Thyroid gland (tissue), 4 donors: ENCODE data around the gene TLCD2. TPM values are rescaled to one million over a fixed set of nuclear protein-coding genes. Genes with fewer than 3 reads are reported as not detected.

Experiments used
- DNase-seq, 2 donors: peaks; one replicate each; pipeline ENCODE4 v3.0.0-alpha.2; 2019
- H3K27ac ChIP-seq, 3 donors: fragments of 200-600 bp; sonication (generic); 1 replicate in 2 of 3; 2 replicates in 1 of 3; pipeline ENCODE4 v1.5.1; 2016 to 2019; ENCODE audit warnings: mild to moderate bottlenecking in 1 of 3, moderate library complexity in 1 of 3
- H3K27me3 ChIP-seq: fragments of 200-600 bp; sonication (generic); one replicate; pipeline ENCODE4 v1.5.1; 2019
- H3K36me3 ChIP-seq, 2 donors: fragments of 200-600 bp; sonication (generic); one replicate each; pipeline ENCODE4 v1.5.1; 2016 to 2019
- H3K4me1 ChIP-seq, 2 donors: fragments of 200-600 bp; sonication (generic); one replicate each; pipeline ENCODE4 v1.5.1; 2017 to 2019
- H3K4me3 ChIP-seq, 3 donors: fragments of 200-600 bp; sonication (generic); replicated peaks in 1 of 3; 1 replicate in 2 of 3; 2 replicates in 1 of 3; pipeline ENCODE4 v1.5.1; 2016; ENCODE audit warnings: mild to moderate bottlenecking in 1 of 3
- H3K9me3 ChIP-seq: fragments of 200-600 bp; sonication (generic); one replicate; pipeline ENCODE4 v1.5.1; 2017
- CTCF ChIP-seq, 6 experiments: fragments of 200-600 bp in 3 of 6; fragments of 450-650 bp in 3 of 6; sonication (generic) in 3 of 6; IDR thresholded peaks; one replicate each; pipeline ENCODE4 v1.5.1; 2016 to 2019; ENCODE audit warnings: antibody characterized with exemption in 6 of 6, mild to moderate bottlenecking in 2 of 6, inconsistent platforms in 1 of 6, moderate library complexity in 1 of 6
- POLR2A ChIP-seq, 2 donors: fragments of 450-650 bp; IDR thresholded peaks; one replicate each; pipeline ENCODE4 v1.6.1; 2017; ENCODE audit warnings: antibody characterized with exemption in 2 of 2, mild to moderate bottlenecking in 2 of 2, moderate library complexity in 1 of 2
- WGBS, 2 donors: methylation state at CpG; one replicate each; pipeline ENCODE4 v1.1.5; 2017; 5-methylcytosine and 5-hydroxymethylcytosine counted together
- intact Hi-C: fragments of 100-400 bp; cut with DNase I; formaldehyde crosslinking; loops from one replicate; pipeline ENCODE4 v1.15.1; 2023
- total RNA-seq, 4 donors: library from RNA; depleted of rRNA; stranded (reverse); fragments of >200 nt; gene quantifications; one replicate each; pipeline ENCODE4 v1.2.3, GENCODE V29; 2016

Gene TLCD2, protein sequence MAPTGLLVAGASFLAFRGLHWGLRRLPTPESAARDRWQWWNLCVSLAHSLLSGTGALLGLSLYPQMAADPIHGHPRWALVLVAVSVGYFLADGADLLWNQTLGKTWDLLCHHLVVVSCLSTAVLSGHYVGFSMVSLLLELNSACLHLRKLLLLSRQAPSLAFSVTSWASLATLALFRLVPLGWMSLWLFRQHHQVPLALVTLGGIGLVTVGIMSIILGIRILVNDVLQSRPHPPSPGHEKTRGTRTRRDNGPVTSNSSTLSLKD
- total RNA-seq: 1 to 10 TPM; 1.7 to 5.6 (median 3.7) TPM

DNA sequence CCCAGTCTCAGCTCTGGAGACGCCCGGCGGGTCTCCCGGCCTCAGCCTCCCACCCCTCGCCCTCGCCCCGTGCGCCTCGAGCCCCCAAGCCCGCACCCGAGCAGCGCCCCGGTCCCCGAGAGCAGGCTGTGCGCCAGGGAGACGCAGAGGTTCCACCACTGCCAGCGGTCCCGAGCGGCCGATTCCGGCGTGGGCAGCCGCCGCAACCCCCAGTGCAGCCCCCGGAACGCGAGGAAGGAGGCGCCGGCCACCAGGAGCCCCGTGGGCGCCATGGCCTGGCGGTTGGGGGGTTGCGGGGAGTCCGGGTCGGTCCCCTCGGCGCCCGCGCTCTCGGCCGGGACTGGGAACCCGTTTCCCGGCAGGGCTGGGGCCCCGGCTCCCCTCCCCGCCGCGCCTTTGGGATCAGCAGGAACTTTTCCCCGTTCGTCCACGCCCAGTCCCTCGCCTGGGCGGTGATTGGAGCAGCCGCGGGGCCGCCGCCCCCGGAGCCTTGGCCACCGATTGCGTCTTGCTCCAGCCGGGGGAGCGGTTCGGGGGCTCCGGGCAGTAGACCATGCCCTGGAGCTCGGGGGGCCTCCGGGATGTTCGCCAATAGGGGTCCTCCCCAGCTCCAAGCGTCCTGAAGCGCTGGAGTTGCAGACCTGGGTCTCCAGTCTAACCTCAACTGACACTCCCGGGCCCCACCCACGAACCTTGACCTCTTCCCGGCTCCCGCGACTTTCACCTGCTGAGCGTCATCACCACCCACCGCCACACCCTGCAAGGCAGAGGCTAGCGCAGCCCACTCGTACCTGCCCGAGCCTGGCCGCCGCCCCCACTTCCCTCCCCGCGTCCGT lies at the start of gene TLCD2:
TSS of gene TLCD2 (minus strand) at position 407 of the 836 bp plus-strand sequence. CDS start at position 272, 135 bp downstream.
- Histone ChIP-seq H3K4me3 (peak within 1 kb of the TSS; percentile 56 to 62 (median 61)), H3K9me3 (no peaks in the 10 kb centered on the region), H3K36me3 (peaks cover 19 to 24% of the 10 kb centered on the region in 2 donors), H3K27ac (peak within 1 kb of the TSS; percentile 58 to 71 (median 64)), H3K4me1 (peaks cover 26 to 35% of the 10 kb centered on the region in 2 donors), H3K27me3 (no peaks in the 10 kb centered on the region)
- peak; percentile 63 to 69 for DNase-seq
- 3 to 4% methylated on average over 14 to 26 of the region's 83 CpGs for WGBS, 2 donors
- TF ChIP-seq POLR2A (IDR thresholded peaks at IDR 0.05): peak in 1 of 2 donors; percentile 52
- TF ChIP-seq CTCF (IDR thresholded peaks at IDR 0.05): no peak
- intact Hi-C loops: loop anchor here (5.0 to 10.0 kb wide), 2 partner anchors 38 to 135 kb away; no protein-coding TSS in a partner anchor

DNA sequence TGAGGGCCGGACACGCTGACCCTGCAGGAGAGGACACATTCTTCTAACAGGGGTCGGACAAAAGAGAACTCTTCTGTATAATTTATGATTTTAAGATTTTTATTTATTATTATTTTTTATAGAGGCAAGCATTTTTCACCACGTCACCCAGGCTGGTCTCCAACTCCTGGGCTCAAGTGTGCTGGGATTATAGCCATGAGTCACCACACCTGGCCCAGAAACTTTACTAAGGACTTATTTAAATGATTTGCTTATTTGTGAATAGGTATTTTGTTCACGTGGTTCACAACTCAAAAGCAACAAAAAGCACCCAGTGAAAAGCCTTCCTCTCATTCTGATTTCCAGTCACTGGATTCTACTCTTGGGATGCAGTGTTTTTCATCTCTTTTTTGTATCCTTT lies 49.4 kb upstream of the TLCD2 start:
- no peak overlapping the region for H3K27ac ChIP-seq

DNA sequence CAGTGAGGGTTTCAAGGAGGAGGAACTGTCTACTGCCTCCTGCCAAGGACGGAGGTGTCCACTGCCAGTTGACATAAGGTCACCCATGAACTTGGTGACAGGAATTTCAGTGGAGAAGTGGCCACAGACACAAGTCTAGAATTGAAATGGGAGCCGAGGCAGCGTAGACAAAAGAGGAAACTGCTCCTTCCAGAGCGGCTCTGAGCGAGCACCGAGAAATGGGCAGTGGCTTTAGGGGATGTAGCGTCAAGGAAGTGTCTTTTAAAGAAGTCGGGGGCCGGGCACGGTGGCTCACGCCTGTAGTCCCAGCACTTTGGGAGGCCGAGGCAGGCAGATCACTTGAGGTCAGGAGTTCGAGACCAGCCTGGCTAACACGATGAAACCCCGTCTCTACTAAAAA lies 48.6 kb upstream of the TLCD2 start:
- Histone ChIP-seq H3K4me1 (peaks cover 0 to 9% of the 10 kb centered on the region in 2 donors), H3K9me3 (no peaks in the 10 kb centered on the region), H3K4me3 (no peak overlapping the region), H3K27ac (no peak overlapping the region), H3K36me3 (no peaks in the 10 kb centered on the region), H3K27me3 (no peaks in the 10 kb centered on the region)
- no peak for DNase-seq
- WGBS, 2 donors: 77 to 80% methylated on average over 15 of the region's 15 CpGs
- no peak for TF ChIP-seq POLR2A (IDR thresholded peaks at IDR 0.05)
- intact Hi-C loops: no loop called here

More for the DNA sequence above, 49.4 kb upstream of the TLCD2 start:
- WGBS, 2 donors: 81 to 84% methylated on average over 5 of the region's 5 CpGs
- H3K36me3 ChIP-seq: no peaks in the 10 kb centered on the region
- H3K27me3 ChIP-seq: no peaks in the 10 kb centered on the region
- intact Hi-C loops: no loop called here
- no peaks in the 10 kb centered on the region for H3K9me3 ChIP-seq
- H3K4me1 ChIP-seq: peaks cover 0 to 12% of the 10 kb centered on the region in 2 donors
- H3K4me3 ChIP-seq: no peak overlapping the region
- no peak for DNase-seq
- TF ChIP-seq POLR2A (IDR thresholded peaks at IDR 0.05) (no peak), CTCF (IDR thresholded peaks at IDR 0.05) (no peak)

- TF ChIP-seq CTCF (IDR thresholded peaks at IDR 0.05): no peak
- no peak for TF ChIP-seq POLR2A (IDR thresholded peaks at IDR 0.05)
- Histone ChIP-seq H3K4me3 (no peak overlapping the region), H3K9me3 (no peaks in the 10 kb centered on the region), H3K27me3 (no peaks in the 10 kb centered on the region), H3K27ac (no peak overlapping the region), H3K4me1 (peaks cover 0 to 3% of the 10 kb centered on the region in 2 donors), H3K36me3 (no peaks in the 10 kb centered on the region)
- WGBS, 2 donors: 55 to 61% methylated on average over 17 of the region's 17 CpGs
- intact Hi-C loops: no loop called here
- no peak for DNase-seq
Measured at GRCh38 chr17:1755827-1756262, 45.7 kb upstream of the TLCD2 start.

- Histone ChIP-seq H3K27me3 (no peaks in the 10 kb centered on the region), H3K4me3 (no peak overlapping the region), H3K4me1 (peaks cover 0 to 3% of the 10 kb centered on the region in 2 donors), H3K36me3 (no peaks in the 10 kb centered on the region), H3K27ac (no peak overlapping the region), H3K9me3 (no peaks in the 10 kb centered on the region)
- DNase-seq: no peak
- no peak for TF ChIP-seq CTCF (IDR thresholded peaks at IDR 0.05)
- no peak for TF ChIP-seq POLR2A (IDR thresholded peaks at IDR 0.05)
- WGBS, 2 donors: 63 to 68% methylated on average over 14 to 18 of the region's 20 CpGs
- intact Hi-C loops: no loop called here
Measured at GRCh38 chr17:1755252-1755826, 45.2 kb upstream of the TLCD2 start.
